Naive thymus-derived CD8-positive, alpha-beta T cell (primary cell): ENCODE measurements around the gene IMMP2L. TPM values are rescaled to one million over a fixed set of nuclear protein-coding genes. Genes with fewer than 3 reads are reported as not detected.
A peak's percentile ranks its signal among the peaks of the same experiment; 100 is the strongest.
"Not testable (repeated sequence)": the region's sequence is repeated elsewhere in the genome, so short reads cannot be mapped to it uniquely, and the experiment has no call there.

Experiments used
- ATAC-seq, 2 donors: fragments of 150-1000 bp; cut with Tn5 transposase in 1 of 2; sonication (Bioruptor Pico), chemical (Tn5 transposase) in 1 of 2; 1 replicate in 1 of 2; 2 replicates in 1 of 2; pipeline ENCODE4 v1.10.0; 2021; ENCODE audit warnings: mild to moderate bottlenecking in 2 of 2, moderate library complexity in 2 of 2
- POLR2A ChIA-PET: fragments of 350-600 bp; sonication (Branson Sonifier 250); formaldehyde crosslinking; loops from one replicate; lab custom pipeline; 2021; ENCODE audit warnings: antibody characterized with exemption; lab: Charles Lee
- DNase-seq, 10 donors: peaks; one replicate each; pipeline versions ENCODE4 v3.0.0 to v3.0.0-alpha.2; 2020 to 2022
- H3K27ac Mint-ChIP-seq, 10 donors: one replicate each; pipeline ENCODE4 v1.8.0; 2020 to 2022; ENCODE audit warnings: mild to moderate bottlenecking in 10 of 10, mixed read lengths in 10 of 10, moderate library complexity in 4 of 10, inconsistent platforms in 1 of 10
- H3K27me3 Mint-ChIP-seq, 5 donors: one replicate each; pipeline ENCODE4 v1.8.0; 2021 to 2022; ENCODE audit warnings: mixed read lengths in 5 of 5
- H3K36me3 Mint-ChIP-seq, 3 donors: one replicate each; pipeline ENCODE4 v1.8.0; 2020 to 2022; ENCODE audit warnings: mixed read lengths in 3 of 3, mild to moderate bottlenecking in 2 of 3, inconsistent platforms in 1 of 3
- H3K4me1 Mint-ChIP-seq, 4 donors: one replicate each; pipeline ENCODE4 v1.8.0; 2021 to 2022; ENCODE audit warnings: mixed read lengths in 4 of 4
- H3K4me3 Mint-ChIP-seq, 10 donors: one replicate each; pipeline ENCODE4 v1.8.0; 2020 to 2022; ENCODE audit warnings: mild to moderate bottlenecking in 10 of 10, mixed read lengths in 10 of 10, moderate library complexity in 6 of 10, inconsistent platforms in 1 of 10
- H3K9me3 Mint-ChIP-seq, 9 donors: one replicate each; pipeline ENCODE4 v1.8.0; 2020 to 2022; ENCODE audit warnings: mixed read lengths in 9 of 9, mild to moderate bottlenecking in 3 of 9, inconsistent platforms in 1 of 9, moderate library complexity in 1 of 9
- polyA plus RNA-seq, 3 donors: library from polyadenylated mRNA; unstranded; fragments of 300-500 nt; fragmentation: Illumina TruSeq; gene quantifications; one replicate each; pipeline ENCODE4 v1.2.3, GENCODE V29; 2021
- total RNA-seq, 8 experiments: library from RNA in 2 of 8; stranded (reverse) in 2 of 8; gene quantifications; one replicate each; pipeline ENCODE4 v1.2.3 and lab custom pipeline; 2021 to 2026

The IMMP2L gene
- total and polyA plus RNA-seq, 5 experiments from 2014 or later = 17.1 to 29.1 (median 19.6) TPM

DNA sequence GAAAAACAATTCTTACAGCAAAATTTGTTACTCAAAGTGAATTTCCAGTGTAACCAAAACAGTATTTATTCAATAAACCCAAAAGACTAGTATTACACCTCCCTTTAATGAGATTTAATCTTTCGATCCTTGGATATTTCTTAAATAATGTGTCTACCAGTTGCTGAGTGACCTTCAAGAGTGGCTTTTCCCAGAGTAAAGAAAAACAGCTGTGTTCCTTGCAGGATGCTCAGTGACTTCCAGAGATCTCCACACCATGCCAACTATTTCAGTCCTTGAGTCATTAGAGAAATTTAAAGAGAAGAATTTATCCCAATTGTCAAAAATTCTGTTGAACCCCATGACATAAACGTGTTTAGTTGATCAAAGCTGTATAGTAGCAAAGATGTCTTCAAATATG lies 44.0 kb downstream of the IMMP2L start:
- H3K36me3 Mint-ChIP-seq = peaks cover 31 to 57% (median 53%) of the 10 kb centered on the region in 3 donors

DNA sequence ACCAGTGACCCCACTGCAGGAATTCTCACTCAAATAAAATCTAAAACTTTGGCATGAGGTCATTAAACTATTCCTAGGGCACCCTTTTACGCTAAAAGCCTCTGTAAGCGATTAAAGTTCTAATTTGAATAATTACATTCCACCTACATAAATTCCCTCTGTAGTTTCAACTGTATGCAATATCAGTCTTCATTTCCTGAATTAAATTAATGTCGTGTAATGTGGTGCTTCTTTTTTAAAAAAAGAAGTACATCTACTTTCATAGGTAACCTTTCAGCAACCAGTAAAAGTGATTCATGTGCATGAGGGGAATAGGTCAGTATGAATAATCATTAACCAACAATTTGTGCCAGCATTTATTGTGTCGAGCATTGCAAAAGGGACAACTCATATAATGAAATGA lies 44.7 kb downstream of the IMMP2L start:
- H3K4me3 Mint-ChIP-seq = no peak overlapping the region

More for the DNA sequence above, 44.0 kb downstream of the IMMP2L start:
- no peaks in the 10 kb centered on the region for H3K27me3 Mint-ChIP-seq
- peaks cover 0 to 11% (median 7%) of the 10 kb centered on the region in 9 donors for H3K9me3 Mint-ChIP-seq
- no peak overlapping the region for H3K4me3 Mint-ChIP-seq
- H3K4me1 Mint-ChIP-seq = peaks cover 0 to 5% (median 2%) of the 10 kb centered on the region in 4 donors
- no peak for ATAC-seq
- POLR2A ChIA-PET = no interaction called here
- no peak for DNase-seq
- H3K27ac Mint-ChIP-seq = no peak overlapping the region

DNA sequence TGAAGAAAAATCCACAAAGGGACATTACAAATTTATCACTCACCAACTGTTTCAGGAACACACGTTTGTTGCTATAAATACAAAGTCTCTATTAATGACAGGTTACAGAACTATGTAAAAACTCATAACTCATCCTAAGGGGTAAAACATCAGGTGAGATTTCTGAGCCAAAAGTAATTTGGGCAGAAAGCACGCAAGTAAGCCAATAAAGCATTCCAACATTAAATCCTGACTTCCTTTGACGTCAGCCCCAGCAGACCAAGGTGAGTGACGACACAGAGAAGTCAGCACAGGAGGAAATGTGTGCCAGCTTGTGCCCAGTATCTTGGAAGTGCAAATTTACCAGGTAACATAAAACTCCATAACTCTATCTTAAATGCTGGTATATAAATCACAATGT lies 45.7 kb downstream of the IMMP2L start:
- Mint-ChIP-seq H3K4me1 (peaks cover 0 to 11% (median 7%) of the 10 kb centered on the region in 4 donors), H3K4me3 (no peak overlapping the region), H3K27ac (peak overlapping the region in 1 of 10 donors; percentile 35), H3K9me3 (peaks cover 0 to 4% (median under 1%) of the 10 kb centered on the region in 9 donors), H3K27me3 (no peaks in the 10 kb centered on the region), H3K36me3 (peaks cover 29 to 62% (median 55%) of the 10 kb centered on the region in 3 donors)
- DNase-seq (no peak), ATAC-seq (no peak)
- POLR2A ChIA-PET = no interaction called here

More for the DNA sequence above, 44.7 kb downstream of the IMMP2L start:
- POLR2A ChIA-PET = no interaction called here
- ATAC-seq (no peak), DNase-seq (no peak)
- H3K27ac Mint-ChIP-seq = no peak overlapping the region
- H3K36me3 Mint-ChIP-seq = peaks cover 31 to 64% (median 58%) of the 10 kb centered on the region in 3 donors
- peaks cover 0 to 11% (median 2%) of the 10 kb centered on the region in 4 donors for H3K4me1 Mint-ChIP-seq
- no peaks in the 10 kb centered on the region for H3K27me3 Mint-ChIP-seq
- H3K9me3 Mint-ChIP-seq = peaks cover 0 to 11% (median 7%) of the 10 kb centered on the region in 9 donors

DNA sequence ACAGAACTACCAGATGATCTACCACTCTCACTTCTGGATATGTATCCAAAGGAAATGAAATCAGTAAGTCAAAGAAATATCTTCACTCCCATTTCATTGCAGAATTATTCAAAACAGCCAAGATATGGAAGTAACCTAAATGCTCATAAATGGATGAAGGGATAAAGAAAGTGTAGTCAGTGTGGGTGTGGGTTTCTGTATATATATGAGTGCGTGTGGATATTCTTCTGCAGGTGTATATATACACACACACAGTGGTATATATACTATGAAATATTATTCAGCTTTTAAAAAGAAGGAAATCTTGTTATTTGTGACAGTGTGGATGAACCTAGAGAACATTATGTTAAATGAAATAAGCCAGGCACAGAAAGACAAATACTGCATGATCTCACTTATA lies 48.7 kb downstream of the IMMP2L start:
- Mint-ChIP-seq H3K9me3 (no peaks in the 10 kb centered on the region), H3K4me3 (no peak overlapping the region), H3K36me3 (peaks cover 7 to 37% (median 29%) of the 10 kb centered on the region in 3 donors), H3K27me3 (no peaks in the 10 kb centered on the region), H3K4me1 (peaks cover 2 to 23% (median 13%) of the 10 kb centered on the region in 4 donors), H3K27ac (peak overlapping the region in 1 of 10 donors; percentile 13)
- DNase-seq = no peak
- no peak for ATAC-seq
- POLR2A ChIA-PET = no interaction called here

DNA sequence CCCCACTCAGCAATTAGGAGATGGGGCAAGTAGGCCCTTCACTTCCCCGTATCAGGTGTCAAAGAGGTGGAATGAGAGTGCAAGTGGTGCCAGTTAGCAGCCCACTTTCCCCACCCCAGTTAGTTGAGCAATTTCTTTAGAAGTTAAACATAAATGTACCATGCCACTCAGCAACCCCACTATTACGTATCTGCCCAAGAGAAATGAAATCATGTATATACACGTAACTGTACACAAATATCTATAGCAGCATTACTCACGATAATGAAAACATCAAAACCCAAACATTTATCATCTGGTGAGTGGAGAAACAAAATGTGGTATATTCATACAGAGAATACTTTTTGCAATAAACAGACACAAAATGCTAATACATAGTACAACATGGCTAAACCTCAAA lies 50.4 kb downstream of the IMMP2L start:
- Mint-ChIP-seq H3K9me3 (peaks cover 0 to 6% (median 5%) of the 10 kb centered on the region in 9 donors), H3K27ac (no peak overlapping the region), H3K4me3 (no peak overlapping the region), H3K36me3 (peaks cover 10 to 35% (median 34%) of the 10 kb centered on the region in 3 donors), H3K27me3 (no peaks in the 10 kb centered on the region), H3K4me1 (peaks cover 5 to 27% (median 19%) of the 10 kb centered on the region in 4 donors)
- no peak for DNase-seq
- no peak for ATAC-seq
- POLR2A ChIA-PET = no interaction called here

DNA sequence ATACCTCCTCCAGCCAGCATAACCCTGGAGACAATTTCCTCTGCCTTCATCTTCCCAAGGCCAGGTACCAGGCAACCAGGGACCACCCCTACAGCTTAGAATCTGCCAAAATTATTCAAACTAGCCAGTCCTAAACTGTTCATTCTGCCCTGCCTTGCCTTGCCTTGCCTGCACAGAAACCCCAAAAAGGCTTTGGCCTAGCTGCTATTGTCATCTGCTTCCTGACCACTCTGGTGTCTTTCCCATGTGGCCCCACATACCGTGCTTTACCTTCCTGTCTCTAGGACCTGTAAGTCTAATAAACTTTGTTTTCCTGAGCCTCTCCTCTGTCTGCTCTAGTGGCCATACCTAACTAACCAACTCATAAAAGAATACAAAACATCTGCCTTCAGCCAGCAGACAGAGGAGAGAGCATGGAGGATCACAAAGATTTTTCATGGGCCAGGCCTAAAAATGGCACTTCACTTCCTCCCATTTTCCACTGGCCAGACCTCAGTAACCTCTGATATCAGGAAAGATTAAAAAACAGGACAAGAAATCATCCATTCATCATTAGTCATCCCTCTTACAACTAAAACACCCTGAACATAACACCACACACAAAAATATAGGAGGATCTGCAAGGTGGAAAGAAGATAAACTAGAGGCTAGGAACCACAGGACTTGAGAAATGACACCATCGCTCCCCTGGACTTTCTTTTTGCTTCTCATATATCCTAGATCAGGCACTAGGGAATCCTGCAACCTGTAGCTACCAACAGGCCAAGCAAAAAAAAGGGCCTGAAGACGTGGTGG lies 51.5 kb downstream of the IMMP2L start:
- H3K27ac Mint-ChIP-seq = peak overlapping the region in 1 of 10 donors; percentile 21
- H3K4me1 Mint-ChIP-seq = peaks cover 5 to 27% (median 19%) of the 10 kb centered on the region in 4 donors
- ATAC-seq (no peak), DNase-seq (no peak)
- H3K4me3 Mint-ChIP-seq = no peak overlapping the region
- H3K9me3 Mint-ChIP-seq = peaks cover 0 to 11% (median 5%) of the 10 kb centered on the region in 9 donors
- POLR2A ChIA-PET = no interaction called here
- peaks cover 10 to 36% (median 33%) of the 10 kb centered on the region in 3 donors for H3K36me3 Mint-ChIP-seq
- no peaks in the 10 kb centered on the region for H3K27me3 Mint-ChIP-seq

- peaks cover 5 to 27% (median 19%) of the 10 kb centered on the region in 4 donors for H3K4me1 Mint-ChIP-seq
- DNase-seq = no peak
- H3K27ac Mint-ChIP-seq = no peak overlapping the region
- peaks cover 10 to 36% (median 33%) of the 10 kb centered on the region in 3 donors for H3K36me3 Mint-ChIP-seq
- ATAC-seq = no peak
- peaks cover 0 to 11% (median 5%) of the 10 kb centered on the region in 9 donors for H3K9me3 Mint-ChIP-seq
- H3K27me3 Mint-ChIP-seq = no peaks in the 10 kb centered on the region
- no peak overlapping the region for H3K4me3 Mint-ChIP-seq
- POLR2A ChIA-PET = no interaction called here
These were observed 52.2 kb downstream of the IMMP2L start for GRCh38 chr7:111510062-111510461.

DNA sequence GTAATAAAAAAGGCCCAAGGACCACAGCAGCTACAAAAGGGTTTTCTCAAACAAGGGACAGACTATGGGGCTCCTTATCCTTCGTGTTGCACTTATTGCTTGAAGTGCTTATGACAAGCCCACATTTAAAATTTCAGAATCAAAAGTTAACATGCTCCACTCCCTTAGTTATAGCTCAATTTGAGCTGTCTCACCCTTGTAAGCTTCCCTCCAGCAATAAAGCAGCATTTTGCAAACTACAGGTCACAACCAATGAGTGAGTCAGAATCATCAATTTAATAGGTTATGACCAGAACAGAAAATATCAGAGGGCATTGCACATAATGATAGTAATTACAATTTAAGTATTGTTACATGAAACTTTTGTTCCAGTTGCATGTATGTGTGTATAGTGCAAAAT lies 53.0 kb downstream of the IMMP2L start:
- Mint-ChIP-seq H3K4me3 (no peak overlapping the region), H3K27me3 (no peaks in the 10 kb centered on the region), H3K4me1 (peaks cover 5 to 27% (median 19%) of the 10 kb centered on the region in 4 donors), H3K27ac (no peak overlapping the region), H3K36me3 (peaks cover 10 to 36% (median 33%) of the 10 kb centered on the region in 3 donors), H3K9me3 (peaks cover 0 to 11% (median 5%) of the 10 kb centered on the region in 9 donors)
- no peak for DNase-seq
- ATAC-seq = no peak
- POLR2A ChIA-PET = no interaction called here

GRCh38 chr7:111508387-111508786 lies 53.9 kb downstream of the IMMP2L start:
- Mint-ChIP-seq H3K27ac (no peak overlapping the region), H3K4me3 (peak overlapping the region in 1 of 10 donors; percentile 17)

DNA sequence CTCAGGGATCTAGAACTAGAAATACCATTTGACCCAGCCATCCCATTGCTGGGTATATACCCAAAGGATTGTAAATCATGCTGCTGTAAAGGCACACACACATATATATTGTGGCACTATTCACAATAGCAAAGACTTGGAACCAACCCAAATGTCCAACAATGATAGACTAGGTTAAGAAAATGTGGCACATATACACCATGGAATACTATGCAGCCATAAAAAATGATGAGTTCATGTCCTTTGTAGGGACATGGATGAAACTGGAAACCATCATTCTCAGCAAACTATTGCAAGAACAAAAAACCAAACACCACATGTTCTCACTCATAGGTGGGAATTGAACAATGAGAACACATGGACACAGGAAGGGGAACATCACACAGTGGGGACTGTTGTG lies 56.9 kb downstream of the IMMP2L start:
- peaks cover 3 to 31% (median 24%) of the 10 kb centered on the region in 3 donors for H3K36me3 Mint-ChIP-seq
- H3K27me3 Mint-ChIP-seq, DNase-seq, POLR2A ChIA-PET, ATAC-seq, H3K4me3 Mint-ChIP-seq, H3K27ac Mint-ChIP-seq: not testable (repeated sequence)
- peaks cover 0 to 23% (median 9%) of the 10 kb centered on the region in 9 donors for H3K9me3 Mint-ChIP-seq
- peaks cover 3 to 11% (median 7%) of the 10 kb centered on the region in 4 donors for H3K4me1 Mint-ChIP-seq

More at GRCh38 chr7:111508387-111508786, 53.9 kb downstream of the IMMP2L start:
- Mint-ChIP-seq H3K4me1 (peaks cover 5 to 24% (median 18%) of the 10 kb centered on the region in 4 donors), H3K27me3 (no peaks in the 10 kb centered on the region), H3K36me3 (peaks cover 10 to 31% (median 28%) of the 10 kb centered on the region in 3 donors), H3K9me3 (peaks cover 0 to 11% (median 5%) of the 10 kb centered on the region in 9 donors)
- POLR2A ChIA-PET = no interaction called here
- ATAC-seq = no peak
- DNase-seq = no peak

GRCh38 chr7:111501799-111502198 lies 60.5 kb downstream of the IMMP2L start:
- peaks cover 0 to 21% (median 4%) of the 10 kb centered on the region in 9 donors for H3K9me3 Mint-ChIP-seq
- peaks cover 3 to 17% (median 9%) of the 10 kb centered on the region in 4 donors for H3K4me1 Mint-ChIP-seq
- H3K27me3 Mint-ChIP-seq, DNase-seq, POLR2A ChIA-PET, ATAC-seq, H3K4me3 Mint-ChIP-seq, H3K27ac Mint-ChIP-seq: not testable (repeated sequence)
- H3K36me3 Mint-ChIP-seq = peaks cover 0 to 24% (median 23%) of the 10 kb centered on the region in 3 donors

- H3K9me3 Mint-ChIP-seq = peaks cover 0 to 15% (median 1%) of the 10 kb centered on the region in 9 donors
- no peak overlapping the region for H3K27ac Mint-ChIP-seq
- POLR2A ChIA-PET = no interaction called here
- no peaks in the 10 kb centered on the region for H3K27me3 Mint-ChIP-seq
- peaks cover 6 to 17% (median 9%) of the 10 kb centered on the region in 4 donors for H3K4me1 Mint-ChIP-seq
- H3K36me3 Mint-ChIP-seq = peaks cover 0 to 23% (median 20%) of the 10 kb centered on the region in 3 donors
- H3K4me3 Mint-ChIP-seq = no peak overlapping the region
- ATAC-seq (no peak), DNase-seq (no peak)
These were observed 63.3 kb downstream of the IMMP2L start for GRCh38 chr7:111499027-111499426.
